H54 (cell line): ENCODE data around the gene OR8B8.

Source experiments
- DNase-seq: peaks from one replicate; pipeline ENCODE4 v3.0.0; 2011; ENCODE audit warnings: low spot score, mixed read lengths; ENCODE audit not compliant: insufficient read length
- FAIRE-seq: peaks from 3 replicates; lab custom pipeline; 2011; peaks lifted over from hg19 to GRCh38; lab: Jason Lieb, UNC
- POLR2A ChIP-seq: IDR thresholded peaks from 2 replicates; pipeline ENCODE4 v1.6.1; 2011; ENCODE audit warnings: low read depth, mild to moderate bottlenecking, low read length

OR8B8 gene

DNA sequence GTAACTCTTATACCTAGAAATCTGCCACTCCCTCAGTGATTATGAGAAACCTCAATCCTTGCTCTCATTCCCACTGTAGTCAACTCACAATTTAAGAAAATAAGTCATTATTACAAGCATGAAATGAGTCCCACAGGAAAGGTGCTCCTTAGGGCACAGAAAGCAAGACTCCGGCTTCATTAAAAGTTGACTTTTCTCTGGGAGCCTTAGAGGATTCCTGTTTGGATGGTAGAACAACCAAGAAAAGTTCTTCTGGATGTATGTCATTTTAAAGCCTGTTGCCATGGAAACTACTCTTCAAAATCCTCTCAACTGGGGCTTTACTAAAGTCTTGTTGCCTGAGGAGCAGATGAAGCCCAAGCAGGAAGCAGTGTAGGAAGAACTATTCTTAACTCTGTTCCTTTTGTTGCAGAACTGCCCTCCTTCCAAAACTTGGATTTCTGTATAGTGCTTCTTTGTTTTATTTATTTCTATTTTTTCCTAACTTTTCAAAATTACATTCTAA, at the start of gene OR8B8:
Gene OR8B8, minus strand, starts transcription at position 51 of the 505 bp plus-strand sequence. CDS start 4,611 bp downstream, outside the sequence.
- DNase-seq: no peak
- TF ChIP-seq POLR2A: no peak
- no peak for FAIRE-seq

DNA sequence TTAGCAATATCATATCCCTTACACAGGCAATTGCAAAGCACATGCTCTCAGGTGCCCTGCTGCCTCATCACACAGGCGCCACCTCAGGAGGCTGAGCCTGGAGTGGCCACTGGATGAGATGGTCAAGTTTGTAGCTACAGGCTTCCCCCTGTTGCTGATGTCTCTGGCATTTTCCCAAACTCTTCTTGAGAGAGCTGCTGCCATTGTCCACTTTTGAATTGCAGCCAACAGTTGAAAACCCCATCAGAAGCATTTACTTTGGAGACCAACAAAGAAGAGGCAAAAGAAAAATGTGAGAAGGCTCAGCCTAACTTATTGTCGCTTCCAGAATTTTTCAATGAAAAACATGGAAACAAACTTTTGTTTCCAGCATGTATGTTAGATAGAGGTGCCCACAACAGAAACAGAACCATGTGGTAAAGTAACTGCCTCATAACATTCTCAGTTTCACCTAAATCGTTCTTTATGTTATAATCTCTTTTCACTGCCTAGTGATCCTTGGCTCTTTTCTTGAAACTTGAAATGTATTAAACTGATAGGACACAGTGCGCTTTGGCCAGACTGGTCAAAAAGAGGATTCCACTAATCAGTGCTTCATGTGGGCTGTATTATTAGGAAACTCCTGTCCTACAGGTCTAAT, 47.6 kb upstream of the OR8B8 start:
- no peak for TF ChIP-seq POLR2A
- no peak for DNase-seq
- no peak for FAIRE-seq

DNA sequence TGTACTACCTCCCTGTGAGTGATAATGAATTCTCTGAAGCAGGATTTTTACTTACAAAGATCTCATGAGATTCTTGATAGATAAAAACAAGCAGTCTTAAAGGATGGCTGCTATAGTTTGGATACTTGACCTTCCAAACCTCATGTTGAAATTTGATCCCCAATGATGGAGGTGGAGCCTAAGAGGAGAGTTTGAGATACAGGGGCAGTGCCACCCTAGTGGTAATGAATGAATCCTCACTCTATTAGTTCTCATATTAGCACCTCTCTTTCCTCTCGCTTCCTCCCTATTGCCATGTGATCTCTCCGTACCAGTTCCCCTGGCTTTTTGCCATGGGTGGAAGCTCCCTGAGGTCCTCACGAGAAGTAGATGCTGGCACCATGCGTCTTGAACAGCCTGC, 37.9 kb upstream of the OR8B8 start:
- DNase-seq (no peak), FAIRE-seq (no peak)
- TF ChIP-seq POLR2A: no peak

- no peak for FAIRE-seq
Measured at GRCh38 chr11:124482362-124483147, 37.1 kb upstream of the OR8B8 start.

GRCh38 chr11:124481365-124482323, 36.1 kb upstream of the OR8B8 start:
- TF ChIP-seq POLR2A: no peak
- DNase-seq (no peak), FAIRE-seq (no peak)

More at GRCh38 chr11:124482362-124483147, 37.1 kb upstream of the OR8B8 start:
- no peak for DNase-seq
- no peak for TF ChIP-seq POLR2A

- FAIRE-seq: no peak
- DNase-seq: no peak
- no peak for TF ChIP-seq POLR2A
Measured at GRCh38 chr11:124479561-124479960, 34.1 kb upstream of the OR8B8 start.

DNA sequence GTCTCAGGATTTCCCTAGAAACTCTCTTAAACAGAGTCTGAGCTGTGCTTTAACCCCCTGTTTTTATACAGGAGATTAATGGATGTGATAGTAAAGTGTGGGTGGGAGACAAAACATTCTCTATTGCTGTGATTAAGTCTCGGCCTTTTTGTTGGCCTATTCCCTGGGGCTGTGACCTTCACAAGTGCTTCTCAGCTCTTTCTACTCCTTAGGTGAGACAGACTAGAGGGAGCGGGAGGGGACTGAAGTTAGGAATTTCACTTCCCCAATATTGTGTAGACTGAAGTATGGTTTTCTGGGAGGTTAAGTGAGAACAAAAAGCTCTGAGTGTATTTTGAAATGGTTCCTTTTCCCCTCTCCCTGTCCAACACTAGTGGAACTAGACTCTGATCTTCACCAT, 29.8 kb upstream of the OR8B8 start:
- no peak for DNase-seq
- no peak for FAIRE-seq
- no peak for TF ChIP-seq POLR2A

GRCh38 chr11:124474779-124475178, 29.3 kb upstream of the OR8B8 start:
- DNase-seq: no peak
- no peak for TF ChIP-seq POLR2A
- no peak for FAIRE-seq

GRCh38 chr11:124474079-124474478, 28.6 kb upstream of the OR8B8 start:
- no peak for TF ChIP-seq POLR2A
- DNase-seq (no peak), FAIRE-seq (no peak)

DNA sequence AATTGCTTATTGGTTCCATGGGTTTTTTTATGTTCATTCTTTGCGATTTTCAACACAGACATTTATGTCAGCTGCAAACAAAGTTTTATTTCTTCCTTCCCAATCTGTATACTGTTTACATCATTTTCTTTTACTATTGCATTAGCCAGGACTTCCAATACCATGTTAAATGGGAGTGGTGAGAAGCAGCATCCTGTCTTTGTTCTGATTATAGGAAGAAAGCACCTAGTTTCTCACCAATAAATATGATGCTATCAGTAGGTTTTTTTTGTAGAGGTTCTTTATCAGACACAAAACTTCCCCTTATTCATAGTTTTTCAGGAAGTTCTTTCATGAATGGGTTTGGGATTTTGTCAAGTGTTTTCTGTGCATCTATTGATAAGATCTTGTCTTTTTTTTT, 28.0 kb upstream of the OR8B8 start:
- no peak for FAIRE-seq
- TF ChIP-seq POLR2A: no peak

GRCh38 chr11:124470561-124471227, 25.2 kb upstream of the OR8B8 start:
- no peak for TF ChIP-seq POLR2A
- DNase-seq: no peak
- no peak for FAIRE-seq

More for the DNA sequence above, 28.0 kb upstream of the OR8B8 start:
- DNase-seq: no peak

- TF ChIP-seq POLR2A: no peak
- FAIRE-seq (no peak), DNase-seq (no peak)
Measured at GRCh38 chr11:124467381-124467927, 22.0 kb upstream of the OR8B8 start.

DNA sequence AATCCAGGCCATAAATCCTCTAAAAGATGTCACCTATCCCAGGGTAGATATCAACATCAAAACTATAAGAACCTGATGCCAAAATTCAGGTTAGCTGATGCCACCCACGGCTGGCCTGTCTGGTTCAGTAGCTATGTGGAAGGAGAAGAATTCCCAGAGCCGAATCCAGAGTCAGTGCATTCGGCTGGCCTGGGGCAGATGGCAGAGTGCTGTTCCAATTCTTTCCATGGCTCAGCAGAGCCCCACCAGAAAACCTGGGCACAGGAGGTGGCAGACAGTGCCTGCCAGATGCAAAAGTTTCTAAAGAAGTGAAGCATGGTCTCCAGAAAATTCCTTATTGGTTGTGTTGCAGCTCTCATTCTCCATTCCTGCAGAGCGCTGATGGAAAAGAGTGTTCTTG, 19.9 kb upstream of the OR8B8 start:
- FAIRE-seq: no peak

More for the DNA sequence above, 19.9 kb upstream of the OR8B8 start:
- DNase-seq: no peak
- TF ChIP-seq POLR2A: no peak
